ENCODE results near the gene TRPM8. TPM values are rescaled to one million over a fixed set of nuclear protein-coding genes. Genes with fewer than 3 reads are reported as not detected.

The TRPM8 gene
- total and polyA plus RNA-seq, 4 donors = 0.03 to 0.14 TPM; not detected in 2

- H3K9ac ChIP-seq (ENCODE audit: insufficient read depth in 1 of 2, low read length in 2 of 2) = no peak overlapping the region
- DNase-seq (peak; percentile 37 to 68 (median 54)), ATAC-seq (ENCODE audit: insufficient read depth, low FRiP score) (no peak)
- H3K9me3 ChIP-seq (ENCODE audit: control insufficient read depth in 4 of 4, insufficient read depth in 3 of 4, low read length in 3 of 4) = no peaks in the 10 kb centered on the region
- no peak overlapping the region for H3K4me3 ChIP-seq
- no peaks in the 10 kb centered on the region for H3K27me3 ChIP-seq (ENCODE audit: control insufficient read depth in 3 of 3, insufficient read depth in 3 of 3, low read length in 2 of 3)
- 18 to 20% methylated on average over 9 of the region's 9 CpGs for WGBS, 2 donors
- no peaks in the 10 kb centered on the region for H3K4me1 ChIP-seq (ENCODE audit: control insufficient read depth in 5 of 5, insufficient read depth in 5 of 5, low read length in 5 of 5)
- no peak for TF ChIP-seq CTCF (IDR thresholded peaks at IDR 0.05; ENCODE audit: control extremely low read depth, extremely low read depth)
- H3K36me3 ChIP-seq (ENCODE audit: control insufficient read depth in 4 of 4, insufficient read depth in 4 of 4, low read length in 4 of 4) = no peaks in the 10 kb centered on the region
- H3K27ac ChIP-seq (ENCODE audit: low read depth in 1 of 2, low read length in 1 of 2) = no peak overlapping the region
Measured at GRCh38 chr2:233912691-233913423, 4.3 kb upstream of the TRPM8 start.

GRCh38 chr2:233915128-233915527, 2.0 kb upstream of the TRPM8 start:
- Histone ChIP-seq H3K9ac (ENCODE audit: insufficient read depth in 1 of 2, low read length in 2 of 2) (no peak overlapping the region), H3K4me3 (no peak overlapping the region), H3K27ac (ENCODE audit: low read depth in 1 of 2, low read length in 1 of 2) (no peak overlapping the region), H3K27me3 (ENCODE audit: control insufficient read depth in 3 of 3, insufficient read depth in 3 of 3, low read length in 2 of 3) (peaks cover 0 to 3% (median 0%) of the 10 kb centered on the region in 3 donors), H3K36me3 (ENCODE audit: control insufficient read depth in 4 of 4, insufficient read depth in 4 of 4, low read length in 4 of 4) (no peaks in the 10 kb centered on the region), H3K4me1 (ENCODE audit: control insufficient read depth in 5 of 5, insufficient read depth in 5 of 5, low read length in 5 of 5) (no peaks in the 10 kb centered on the region), H3K9me3 (ENCODE audit: control insufficient read depth in 4 of 4, insufficient read depth in 3 of 4, low read length in 3 of 4) (no peaks in the 10 kb centered on the region)
- ATAC-seq (ENCODE audit: insufficient read depth, low FRiP score) = no peak
- 25 to 26% methylated on average over 2 of the region's 2 CpGs for WGBS, 2 donors
- no peak for DNase-seq
- TF ChIP-seq CTCF (IDR thresholded peaks at IDR 0.05; ENCODE audit: control extremely low read depth, extremely low read depth) = no peak

- 83 to 94% methylated on average over 1 of the region's 1 CpG for WGBS, 2 donors
- H3K4me3 ChIP-seq = no peak overlapping the region
- peaks cover 0 to 3% (median under 1%) of the 10 kb centered on the region in 3 donors for H3K27me3 ChIP-seq (ENCODE audit: control insufficient read depth in 3 of 3, insufficient read depth in 3 of 3, low read length in 2 of 3)
Measured at GRCh38 chr2:233919319-233919718, 2.1 kb downstream of the TRPM8 start.

More at GRCh38 chr2:233919319-233919718, 2.1 kb downstream of the TRPM8 start:
- no peak overlapping the region for H3K9ac ChIP-seq (ENCODE audit: insufficient read depth in 1 of 2, low read length in 2 of 2)
- H3K9me3 ChIP-seq (ENCODE audit: control insufficient read depth in 4 of 4, insufficient read depth in 3 of 4, low read length in 3 of 4) = no peaks in the 10 kb centered on the region
- TF ChIP-seq CTCF (IDR thresholded peaks at IDR 0.05; ENCODE audit: control extremely low read depth, extremely low read depth) = no peak
- no peak overlapping the region for H3K27ac ChIP-seq (ENCODE audit: low read depth in 1 of 2, low read length in 1 of 2)
- no peak for ATAC-seq (ENCODE audit: insufficient read depth, low FRiP score)
- no peaks in the 10 kb centered on the region for H3K36me3 ChIP-seq (ENCODE audit: control insufficient read depth in 4 of 4, insufficient read depth in 4 of 4, low read length in 4 of 4)
- DNase-seq = no peak
- no peaks in the 10 kb centered on the region for H3K4me1 ChIP-seq (ENCODE audit: control insufficient read depth in 5 of 5, insufficient read depth in 5 of 5, low read length in 5 of 5)

Data from lung (tissue), 12 donors.